H1 (cell line): ENCODE data around the gene ZNF277. TPM values are rescaled to one million over a fixed set of nuclear protein-coding genes. Genes with fewer than 3 reads are reported as not detected.
"Not testable (repeated sequence)": the region's sequence is repeated elsewhere in the genome, so short reads cannot be mapped to it uniquely, and the experiment has no call there.

Experiments used
- CTCF ChIA-PET: fragments of 300-600 bp; sonication (Branson Sonifier 250); formaldehyde crosslinking; loops from one replicate; lab custom pipeline; 2021; ENCODE audit not compliant: partially characterized antibody; lab: Charles Lee
- POLR2A ChIA-PET: fragments of 300-600 bp; sonication (Branson Sonifier 250); formaldehyde crosslinking; loops from one replicate; lab custom pipeline; 2021; ENCODE audit warnings: inconsistent platforms; ENCODE audit not compliant: partially characterized antibody; lab: Charles Lee
- DNase-seq, 2 experiments: peaks; one replicate each; pipeline versions ENCODE4 v3.0.0 to v3.0.0-alpha.2; 2010 to 2022; ENCODE audit warnings: low spot score in 2 of 2, low read depth in 1 of 2, mixed read lengths in 1 of 2
- FAIRE-seq: peaks from 2 replicates; lab custom pipeline; 2011; peaks lifted over from hg19 to GRCh38; lab: Jason Lieb, UNC
- H2AFZ ChIP-seq: 2 replicates; pipeline ENCODE4 v1.8.1; 2012; ENCODE audit warnings: low read length, inconsistent platforms
- H2AK5ac ChIP-seq: 2 replicates; pipeline ENCODE4 v1.6.1; 2013; ENCODE audit warnings: low read depth, low read length
- H2BK120ac ChIP-seq: replicated peaks from 2 replicates; pipeline ENCODE3; 2013; ENCODE audit warnings: low read depth, low read length, inconsistent platforms
- H2BK12ac ChIP-seq: 2 replicates; pipeline ENCODE4 v1.6.1; 2013; ENCODE audit warnings: low read depth, low read length
- H2BK15ac ChIP-seq: 2 replicates; pipeline ENCODE4 v1.6.1; 2013; ENCODE audit warnings: low read length
- H2BK20ac ChIP-seq: 2 replicates; pipeline ENCODE4 v1.6.1; 2013; ENCODE audit warnings: low read length
- H2BK5ac ChIP-seq: 2 replicates; pipeline ENCODE4 v1.6.1; 2013; ENCODE audit warnings: low read depth, low read length
- H3K14ac ChIP-seq: 2 replicates; pipeline ENCODE4 v1.6.1; 2013; ENCODE audit warnings: inconsistent platforms; ENCODE audit not compliant: insufficient read length
- H3K18ac ChIP-seq: 2 replicates; pipeline ENCODE4 v1.6.1; 2013; ENCODE audit warnings: low read length; ENCODE audit errors: extremely low read depth
- H3K23ac ChIP-seq: 2 replicates; pipeline ENCODE4 v1.6.1; 2013; ENCODE audit warnings: inconsistent platforms; ENCODE audit not compliant: insufficient read length
- H3K23me2 ChIP-seq: 2 replicates; pipeline ENCODE4 v1.6.1; 2013; ENCODE audit warnings: low read depth, low read length
- H3K27ac ChIP-seq: 2 replicates; pipeline ENCODE4 v1.6.1; 2011; ENCODE audit warnings: low read depth, low read length, inconsistent platforms
- H3K27me3 ChIP-seq, 4 experiments: replicated peaks in 1 of 4; 1 replicate in 1 of 4; 2 replicates in 3 of 4; pipeline versions ENCODE4 v1.6.1 to v1.8.1; 2011 to 2013; ENCODE audit warnings: low read length in 3 of 4, mild to moderate bottlenecking in 3 of 4, inconsistent platforms in 2 of 4, mixed read lengths in 2 of 4, moderate library complexity in 1 of 4; ENCODE audit not compliant: control insufficient read depth in 3 of 4, insufficient read depth in 3 of 4; ENCODE audit errors: extremely low read depth in 1 of 4
- H3K36me3 ChIP-seq, 4 experiments: 2 replicates each; pipeline versions ENCODE4 v1.6.1 to v1.8.1; 2011 to 2013; ENCODE audit warnings: mild to moderate bottlenecking in 4 of 4, low read length in 3 of 4, moderate library complexity in 2 of 4, control low read depth in 1 of 4, inconsistent platforms in 1 of 4; ENCODE audit not compliant: insufficient read depth in 4 of 4, control insufficient read depth in 2 of 4
- H3K4ac ChIP-seq: replicated peaks from 2 replicates; pipeline ENCODE3; 2013; ENCODE audit warnings: low read length, low read depth, mixed read lengths, inconsistent platforms; ENCODE audit not compliant: insufficient read length
- H3K4me1 ChIP-seq, 4 experiments: replicated peaks in 1 of 4; 1 replicate in 1 of 4; 2 replicates in 3 of 4; pipeline versions ENCODE4 v1.6.1 to v1.8.1; 2011 to 2013; ENCODE audit warnings: low read length in 3 of 4, inconsistent platforms in 2 of 4, mixed read lengths in 1 of 4; ENCODE audit not compliant: insufficient read depth in 4 of 4, control insufficient read depth in 3 of 4
- H3K4me2 ChIP-seq, 2 experiments: 2 replicates each; pipeline versions ENCODE4 v1.6.1 to v1.8.1; 2011 to 2013; ENCODE audit warnings: low read depth in 2 of 2, low read length in 2 of 2, control low read depth in 1 of 2, inconsistent platforms in 1 of 2, mild to moderate bottlenecking in 1 of 2; ENCODE audit not compliant: insufficient read depth in 1 of 2
- H3K4me3 ChIP-seq, 4 experiments: fragments of 200-600, 300-600 bp in 1 of 4; sonication (generic), shearing (Covaris generic), sonication (Bioruptor Twin) in 1 of 4; 2 replicates each; pipeline versions ENCODE4 v1.5.1 to v1.8.1; 2011 to 2016; ENCODE audit warnings: low read length in 4 of 4, low read depth in 3 of 4, control low read depth in 2 of 4, inconsistent platforms in 2 of 4, mild to moderate bottlenecking in 2 of 4, mixed read lengths in 1 of 4, moderate library complexity in 1 of 4; ENCODE audit not compliant: insufficient read depth in 2 of 4; ENCODE audit errors: extremely low read depth in 1 of 4
- H3K56ac ChIP-seq: replicated peaks from 2 replicates; pipeline ENCODE3; 2013; ENCODE audit warnings: low read depth, mild to moderate bottlenecking, mixed read lengths, low read length, inconsistent platforms; ENCODE audit not compliant: insufficient read length
- H3K79me1 ChIP-seq: 2 replicates; pipeline ENCODE4 v1.6.1; 2013; ENCODE audit warnings: low read depth, low read length, control low read depth
- H3K79me2 ChIP-seq, 2 experiments: 2 replicates each; pipeline versions ENCODE4 v1.6.1 to v1.8.1; 2012 to 2013; ENCODE audit warnings: low read length in 2 of 2, mild to moderate bottlenecking in 2 of 2, inconsistent platforms in 1 of 2; ENCODE audit not compliant: insufficient read depth in 2 of 2, control insufficient read depth in 1 of 2
- H3K9ac ChIP-seq, 4 experiments: replicated peaks in 1 of 4; 1 replicate in 1 of 4; 2 replicates in 3 of 4; pipeline versions ENCODE4 v1.6.1 to v1.8.1; 2011 to 2013; ENCODE audit warnings: low read depth in 3 of 4, low read length in 3 of 4, control low read depth in 2 of 4, mild to moderate bottlenecking in 2 of 4, moderate library complexity in 2 of 4, inconsistent platforms in 1 of 4; ENCODE audit errors: extremely low read depth in 1 of 4
- H3K9me3 ChIP-seq, 2 experiments: 2 replicates each; pipeline versions ENCODE4 v1.6.1 to v1.8.1; 2012 to 2013; ENCODE audit warnings: mild to moderate bottlenecking in 2 of 2, moderate library complexity in 2 of 2, control low read depth in 1 of 2, inconsistent platforms in 1 of 2, low read depth in 1 of 2, low read length in 1 of 2, mixed read lengths in 1 of 2; ENCODE audit not compliant: insufficient read depth in 2 of 2
- H4K20me1 ChIP-seq, 2 experiments: replicated peaks in 1 of 2; 2 replicates each; pipeline versions ENCODE3 to v1.8.1; 2011 to 2013; ENCODE audit warnings: inconsistent platforms in 2 of 2, low read length in 2 of 2, mild to moderate bottlenecking in 1 of 2; ENCODE audit not compliant: insufficient read depth in 2 of 2, control insufficient read depth in 1 of 2
- H4K5ac ChIP-seq: 2 replicates; pipeline ENCODE4 v1.6.1; 2013; ENCODE audit warnings: low read length, low read depth, mixed read lengths, inconsistent platforms; ENCODE audit not compliant: insufficient read length
- H4K8ac ChIP-seq: 2 replicates; pipeline ENCODE4 v1.8.0; 2013; ENCODE audit warnings: mild to moderate bottlenecking, moderate library complexity, low read length, inconsistent platforms; ENCODE audit not compliant: insufficient read depth; ENCODE audit errors: extremely low read depth
- H4K91ac ChIP-seq: replicated peaks from 2 replicates; pipeline ENCODE3; 2013; ENCODE audit warnings: low read length, mixed read lengths, inconsistent platforms; ENCODE audit not compliant: insufficient read length
- CHD1 ChIP-seq: IDR thresholded peaks from 2 replicates; pipeline ENCODE4 v1.6.1; 2012; ENCODE audit warnings: low read depth, low read length, improper control_type of control experiment
- GTF2F1 ChIP-seq: IDR thresholded peaks from 2 replicates; pipeline ENCODE4 v1.6.1; 2012; ENCODE audit warnings: low read depth, low read length, improper control_type of control experiment, borderline replicate concordance
- JUN ChIP-seq: IDR thresholded peaks from 2 replicates; pipeline ENCODE4 v1.6.1; 2011; ENCODE audit warnings: low read depth, mild to moderate bottlenecking, improper control_type of control experiment, low read length
- SIN3A ChIP-seq, 2 experiments: IDR thresholded peaks in 1 of 2; conservative IDR thresholded peaks in 1 of 2; 2 replicates each; pipeline ENCODE4 v1.6.1; 2011 to 2012; ENCODE audit warnings: low read length in 2 of 2, improper control_type of control experiment in 1 of 2, low read depth in 1 of 2, mild to moderate bottlenecking in 1 of 2
- USF2 ChIP-seq: IDR thresholded peaks from 2 replicates; pipeline ENCODE4 v1.6.1; 2011; ENCODE audit warnings: low read length, improper control_type of control experiment
- WGBS, 2 experiments: shearing (Covaris generic) in 1 of 2; methylation state at CpG; one replicate each; pipeline versions ENCODE4 v1.1.6 to v1.1.7; 2013 to 2015; ENCODE audit warnings: low lambda C conversion rate in 2 of 2, mixed read lengths in 2 of 2, inconsistent platforms in 1 of 2, low coverage in 1 of 2, missing lambda C conversion rate in 1 of 2; ENCODE audit not compliant: insufficient replicate concordance in 2 of 2, insufficient coverage in 1 of 2, insufficient read length in 1 of 2; ENCODE audit errors: extremely low coverage in 1 of 2, missing lambda C conversion rate in 1 of 2; 5-methylcytosine and 5-hydroxymethylcytosine counted together
- polyA plus RNA-seq, 7 experiments: library from polyadenylated mRNA; depleted of rRNA in 3 of 7; stranded (reverse) in 5 of 7; unstranded in 2 of 7; fragments of >200 nt in 5 of 7; fragments of 200-250 nt in 2 of 7; gene quantifications; 1 replicate in 5 of 7; 2 replicates in 1 of 7; 4 replicates in 1 of 7; pipeline versions ENCODE4 v1.2.1 to v1.2.3, GENCODE V29; 2011 to 2013; ENCODE audit warnings: missing spikeins in 2 of 7, mixed read lengths in 2 of 7
- total RNA-seq: library from RNA; stranded (reverse); fragmentation: NEBNext Ultra II Directional; extraction: Animal tissue kit (Norgen Biotek cat#: 25700); gene quantifications from 2 replicates; pipeline ENCODE4 v1.2.1, GENCODE V29; 2021

Gene ZNF277
- total and polyA plus RNA-seq, 2 of the 8 experiments (the other 6 are each of a cell fraction or from before 2014, with no cell fraction given): 5.1 to 21.7 TPM

GRCh38 chr7:112308974-112309373 is 102.5 kb downstream of the ZNF277 start (continued):
- TF ChIP-seq GTF2F1: no peak
- TF ChIP-seq JUN: no peak
- TF ChIP-seq SIN3A (conservative IDR thresholded peaks at IDR 0.05 in 1 of 2, IDR thresholded peaks at IDR 0.05 in 1 of 2; ENCODE audit: low read depth in 1 of 2, low read length in 2 of 2): no peak
- no peak for TF ChIP-seq USF2
- no peak for TF ChIP-seq CHD1

- H3K27ac ChIP-seq, H2BK12ac ChIP-seq, H3K4me3 ChIP-seq, H2BK20ac ChIP-seq, H3K14ac ChIP-seq, H3K56ac ChIP-seq, H4K5ac ChIP-seq, H3K79me2 ChIP-seq, H3K18ac ChIP-seq, H3K9me3 ChIP-seq, POLR2A ChIA-PET, H3K4ac ChIP-seq, H4K91ac ChIP-seq, H3K9ac ChIP-seq, H3K79me1 ChIP-seq, H2AFZ ChIP-seq, H3K4me1 ChIP-seq, H3K23me2 ChIP-seq, H3K23ac ChIP-seq, H2BK5ac ChIP-seq, DNase-seq, H2BK15ac ChIP-seq, FAIRE-seq, CTCF ChIA-PET, H4K20me1 ChIP-seq, H2BK120ac ChIP-seq, H3K4me2 ChIP-seq, H4K8ac ChIP-seq, H2AK5ac ChIP-seq, H3K27me3 ChIP-seq: not testable (repeated sequence)
- peaks cover 0 to 12% (median 2%) of the 10 kb centered on the region in 4 experiments; a peak in 2 of 8 replicates for H3K36me3 ChIP-seq
- WGBS, 2 experiments: 70% methylated on average over 2 of the region's 2 CpGs; no CpG with 5 or more reads in 1 of the 2 experiments
These were observed 110.3 kb downstream of the ZNF277 start for GRCh38 chr7:112316803-112317202.
